Measurements from ENCODE around the gene HEXIM2.
A peak's percentile ranks its signal among the peaks of the same experiment; 100 is the strongest.

The HEXIM2 gene

DNA sequence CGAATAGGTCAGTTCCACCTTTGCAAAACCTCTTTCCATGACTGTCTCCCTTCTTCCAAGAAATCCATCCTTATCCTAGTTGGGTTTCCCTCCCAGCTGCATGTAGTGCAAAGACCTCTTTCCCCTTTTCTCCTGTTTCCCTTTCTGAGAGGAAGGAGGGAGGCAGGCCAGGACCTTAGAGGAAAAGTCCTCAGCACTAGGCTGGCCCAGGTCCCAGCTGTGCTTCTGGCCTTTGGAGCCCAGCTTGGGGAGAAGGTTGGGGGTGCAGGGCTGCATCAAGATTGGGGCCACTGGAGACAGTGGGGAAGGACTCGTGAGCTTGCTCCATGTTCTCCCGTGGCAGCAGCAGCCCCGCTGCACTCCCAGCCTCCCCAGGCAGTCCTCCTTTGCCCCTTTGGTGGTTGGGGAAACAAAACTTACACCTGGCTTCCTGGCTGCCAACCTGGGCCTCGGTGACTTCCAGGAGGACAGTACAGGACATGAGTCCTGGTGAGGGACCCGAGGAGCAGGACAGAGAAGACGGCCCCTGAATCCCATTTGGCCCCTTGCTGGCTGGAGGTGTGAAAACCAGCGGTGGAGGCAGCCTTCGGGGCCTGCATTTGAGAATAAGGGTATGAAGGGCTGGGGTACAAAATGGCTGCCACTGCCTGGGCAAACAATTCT is 481 bp downstream of the HEXIM2 start:
- Histone ChIP-seq H3K9me3 (ENCODE audit: control insufficient read depth, low read length) (no peaks in the 10 kb centered on the region), H3K4me1 (peaks cover 22% of the 10 kb centered on the region), H3K36me3 (ENCODE audit: control insufficient read depth, insufficient read depth, low read length) (no peaks in the 10 kb centered on the region), H2AFZ (peak overlapping the region; percentile 74), H3K4me3 (ENCODE audit: low read depth, low read length) (peak overlapping the region; percentile 90), H3K9ac (peak overlapping the region; percentile 8), H3K4me2 (ENCODE audit: low read length) (peak overlapping the region; percentile 94), H3K27ac (peak overlapping the region; percentile 82), H3K79me2 (peaks cover 32% of the 10 kb centered on the region), H3K27me3 (ENCODE audit: control insufficient read depth, insufficient read depth, low read length) (no peaks in the 10 kb centered on the region)
- no peak for TF ChIP-seq CTCF (IDR thresholded peaks at IDR 0.05)

DNA sequence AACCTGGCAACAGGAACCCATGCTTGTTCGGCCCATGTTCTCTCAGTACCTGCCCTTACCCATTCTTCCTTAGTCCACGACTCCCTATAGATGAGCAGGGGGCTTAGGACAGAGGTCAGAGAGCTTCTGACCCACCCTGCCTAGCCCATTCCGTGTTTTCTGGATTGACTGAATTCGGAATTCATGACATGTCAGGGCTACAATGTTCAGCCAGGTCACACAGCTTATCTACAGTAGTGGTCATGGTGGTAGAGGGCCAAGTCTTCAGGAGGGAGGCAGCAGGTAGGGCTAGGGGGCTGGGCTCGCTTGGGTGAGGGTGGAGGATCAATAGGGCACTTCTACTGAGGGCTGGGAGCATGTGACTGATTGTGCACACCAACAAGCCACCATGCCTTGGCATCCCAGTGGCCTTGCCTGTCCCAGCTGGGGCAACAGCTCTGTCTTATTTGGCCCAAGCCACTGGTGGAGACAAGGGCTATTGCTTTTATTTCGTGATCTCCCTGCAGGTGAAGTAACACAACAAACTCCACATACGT is 3.1 kb downstream of the HEXIM2 start:
- Histone ChIP-seq H3K9me3 (ENCODE audit: control insufficient read depth, low read length) (no peaks in the 10 kb centered on the region), H3K27ac (no peak overlapping the region), H3K4me1 (peaks cover 8% of the 10 kb centered on the region), H3K79me2 (peaks cover 17% of the 10 kb centered on the region), H2AFZ (no peak overlapping the region), H3K9ac (no peak overlapping the region), H3K27me3 (ENCODE audit: control insufficient read depth, insufficient read depth, low read length) (no peaks in the 10 kb centered on the region), H3K4me3 (ENCODE audit: low read depth, low read length) (no peak overlapping the region), H3K36me3 (ENCODE audit: control insufficient read depth, insufficient read depth, low read length) (no peaks in the 10 kb centered on the region), H3K4me2 (ENCODE audit: low read length) (no peak overlapping the region)
- no peak for TF ChIP-seq CTCF (IDR thresholded peaks at IDR 0.05)

DNA sequence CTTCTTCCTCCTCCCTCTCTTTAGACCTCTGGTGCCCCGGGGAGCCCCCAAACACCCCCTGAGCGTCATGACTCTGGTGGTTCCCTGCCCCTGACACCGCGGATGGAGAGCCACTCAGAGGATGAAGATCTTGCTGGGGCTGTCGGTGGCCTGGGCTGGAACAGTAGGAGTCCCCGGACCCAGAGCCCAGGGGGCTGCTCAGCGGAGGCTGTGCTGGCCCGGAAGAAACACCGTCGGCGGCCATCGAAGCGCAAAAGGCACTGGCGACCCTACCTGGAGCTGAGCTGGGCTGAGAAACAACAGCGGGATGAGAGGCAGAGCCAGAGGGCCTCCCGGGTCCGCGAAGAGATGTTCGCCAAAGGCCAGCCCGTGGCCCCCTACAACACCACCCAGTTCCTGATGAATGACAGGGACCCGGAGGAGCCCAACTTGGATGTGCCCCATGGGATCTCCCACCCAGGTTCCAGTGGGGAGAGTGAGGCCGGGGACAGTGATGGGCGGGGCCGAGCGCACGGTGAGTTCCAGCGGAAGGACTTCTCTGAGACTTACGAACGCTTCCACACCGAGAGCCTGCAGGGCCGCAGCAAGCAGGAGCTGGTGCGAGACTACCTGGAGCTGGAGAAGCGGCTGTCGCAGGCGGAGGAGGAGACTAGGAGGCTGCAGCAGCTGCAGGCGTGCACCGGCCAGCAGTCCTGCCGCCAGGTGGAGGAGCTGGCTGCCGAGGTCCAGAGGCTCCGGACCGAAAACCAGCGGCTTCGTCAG is 7.5 kb downstream of the HEXIM2 start:
- H3K27me3 ChIP-seq (ENCODE audit: control insufficient read depth, insufficient read depth, low read length): no peaks in the 10 kb centered on the region
- no peak overlapping the region for H3K4me2 ChIP-seq (ENCODE audit: low read length)
- no peaks in the 10 kb centered on the region for H3K36me3 ChIP-seq (ENCODE audit: control insufficient read depth, insufficient read depth, low read length)
- peaks cover 6% of the 10 kb centered on the region for H3K79me2 ChIP-seq
- peaks cover 24% of the 10 kb centered on the region for H3K4me1 ChIP-seq
- H3K9me3 ChIP-seq (ENCODE audit: control insufficient read depth, low read length): no peaks in the 10 kb centered on the region
- no peak for TF ChIP-seq CTCF (IDR thresholded peaks at IDR 0.05)
- H3K27ac ChIP-seq: no peak overlapping the region
- no peak overlapping the region for H3K9ac ChIP-seq
- H3K4me3 ChIP-seq (ENCODE audit: low read depth, low read length): no peak overlapping the region
- H2AFZ ChIP-seq: no peak overlapping the region

- H3K79me2 ChIP-seq: peaks cover 2% of the 10 kb centered on the region
- H3K27me3 ChIP-seq (ENCODE audit: control insufficient read depth, insufficient read depth, low read length): no peaks in the 10 kb centered on the region
- H3K4me3 ChIP-seq (ENCODE audit: low read depth, low read length): no peak overlapping the region
- H3K4me2 ChIP-seq (ENCODE audit: low read length): no peak overlapping the region
- H3K9me3 ChIP-seq (ENCODE audit: control insufficient read depth, low read length): no peaks in the 10 kb centered on the region
- H2AFZ ChIP-seq: peak overlapping the region; percentile 71
- peak overlapping the region; percentile 92 for H3K27ac ChIP-seq
- peaks cover 24% of the 10 kb centered on the region for H3K4me1 ChIP-seq
- TF ChIP-seq CTCF (IDR thresholded peaks at IDR 0.05): no peak
- no peak overlapping the region for H3K9ac ChIP-seq
- no peaks in the 10 kb centered on the region for H3K36me3 ChIP-seq (ENCODE audit: control insufficient read depth, insufficient read depth, low read length)
Observed at GRCh38 chr17:45170280-45170930, 8.7 kb downstream of the HEXIM2 start.

All from parathyroid adenoma (tissue), 2 donors.